CD4-positive, alpha-beta T cell treated with Interleukin-15 for 4 hours (primary cell): ENCODE measurements around the gene LIN7B.

ENCODE experiments used
- DNase-seq: peaks from one replicate; pipeline ENCODE4 v3.0.0-alpha.2; 2020; ENCODE audit warnings: low spot score

LIN7B gene

GRCh38 chr19:49165865-49166301 is 51.7 kb downstream of the LIN7B start:
- no peak for DNase-seq

DNA sequence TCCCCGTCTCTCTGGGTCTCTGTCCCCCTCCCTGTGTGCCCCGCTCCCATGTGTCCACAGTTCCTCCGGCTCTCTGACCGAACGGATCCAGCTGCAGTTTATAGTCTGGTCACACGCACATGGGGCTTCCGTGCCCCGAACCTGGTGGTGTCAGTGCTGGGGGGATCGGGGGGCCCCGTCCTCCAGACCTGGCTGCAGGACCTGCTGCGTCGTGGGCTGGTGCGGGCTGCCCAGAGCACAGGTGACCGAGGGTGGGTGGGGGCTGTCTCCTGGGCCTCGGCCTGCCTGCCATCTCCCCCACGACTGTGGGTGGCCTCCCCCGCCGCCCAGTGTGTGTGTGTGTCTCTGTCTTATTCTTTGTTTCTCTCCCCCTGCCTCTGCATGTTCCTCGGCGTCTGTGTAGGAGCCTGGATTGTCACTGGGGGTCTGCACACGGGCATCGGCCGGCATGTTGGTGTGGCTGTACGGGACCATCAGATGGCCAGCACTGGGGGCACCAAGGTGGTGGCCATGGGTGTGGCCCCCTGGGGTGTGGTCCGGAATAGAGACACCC is 53.8 kb downstream of the LIN7B start:
- no peak for DNase-seq
